ENCODE measurements around the gene TMEM205. TPM values are rescaled to one million over a fixed set of nuclear protein-coding genes. Genes with fewer than 3 reads are reported as not detected.

The TMEM205 gene
- total RNA-seq, 1 donor from 2014 or later, result 70.6 TPM

DNA sequence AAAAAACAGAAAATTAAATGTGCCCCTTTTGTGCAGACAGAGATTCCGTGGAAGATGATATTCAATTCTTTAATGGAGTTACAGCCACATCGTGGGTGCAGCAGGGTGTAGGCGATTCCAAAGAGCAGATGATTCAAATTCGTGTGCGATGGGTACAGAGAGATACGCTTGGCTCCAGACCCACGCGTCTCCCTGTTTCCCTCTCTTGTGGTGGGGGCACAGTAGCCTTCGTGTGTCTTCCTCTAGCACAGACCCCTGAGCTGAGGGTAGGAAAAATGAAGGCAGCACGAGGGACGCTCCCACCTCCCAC is 45.3 kb downstream of the TMEM205 start:
- TF ChIP-seq, protein P1, sequence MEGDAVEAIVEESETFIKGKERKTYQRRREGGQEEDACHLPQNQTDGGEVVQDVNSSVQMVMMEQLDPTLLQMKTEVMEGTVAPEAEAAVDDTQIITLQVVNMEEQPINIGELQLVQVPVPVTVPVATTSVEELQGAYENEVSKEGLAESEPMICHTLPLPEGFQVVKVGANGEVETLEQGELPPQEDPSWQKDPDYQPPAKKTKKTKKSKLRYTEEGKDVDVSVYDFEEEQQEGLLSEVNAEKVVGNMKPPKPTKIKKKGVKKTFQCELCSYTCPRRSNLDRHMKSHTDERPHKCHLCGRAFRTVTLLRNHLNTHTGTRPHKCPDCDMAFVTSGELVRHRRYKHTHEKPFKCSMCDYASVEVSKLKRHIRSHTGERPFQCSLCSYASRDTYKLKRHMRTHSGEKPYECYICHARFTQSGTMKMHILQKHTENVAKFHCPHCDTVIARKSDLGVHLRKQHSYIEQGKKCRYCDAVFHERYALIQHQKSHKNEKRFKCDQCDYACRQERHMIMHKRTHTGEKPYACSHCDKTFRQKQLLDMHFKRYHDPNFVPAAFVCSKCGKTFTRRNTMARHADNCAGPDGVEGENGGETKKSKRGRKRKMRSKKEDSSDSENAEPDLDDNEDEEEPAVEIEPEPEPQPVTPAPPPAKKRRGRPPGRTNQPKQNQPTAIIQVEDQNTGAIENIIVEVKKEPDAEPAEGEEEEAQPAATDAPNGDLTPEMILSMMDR (IDR thresholded peaks at IDR 0.05; ENCODE audit: insufficient read depth, low read length, severe bottlenecking), result no peak
- H3K36me3 ChIP-seq (ENCODE audit: control insufficient read depth, insufficient read depth, low read length), result no peaks in the 10 kb centered on the region
- no peak for DNase-seq (ENCODE audit: low read depth)
- no peak for FAIRE-seq
- H3K4me3 ChIP-seq (ENCODE audit: low read depth, low read length), result no peak overlapping the region
- no peaks in the 10 kb centered on the region for H3K27me3 ChIP-seq (ENCODE audit: control insufficient read depth, insufficient read depth, low read length)

DNA sequence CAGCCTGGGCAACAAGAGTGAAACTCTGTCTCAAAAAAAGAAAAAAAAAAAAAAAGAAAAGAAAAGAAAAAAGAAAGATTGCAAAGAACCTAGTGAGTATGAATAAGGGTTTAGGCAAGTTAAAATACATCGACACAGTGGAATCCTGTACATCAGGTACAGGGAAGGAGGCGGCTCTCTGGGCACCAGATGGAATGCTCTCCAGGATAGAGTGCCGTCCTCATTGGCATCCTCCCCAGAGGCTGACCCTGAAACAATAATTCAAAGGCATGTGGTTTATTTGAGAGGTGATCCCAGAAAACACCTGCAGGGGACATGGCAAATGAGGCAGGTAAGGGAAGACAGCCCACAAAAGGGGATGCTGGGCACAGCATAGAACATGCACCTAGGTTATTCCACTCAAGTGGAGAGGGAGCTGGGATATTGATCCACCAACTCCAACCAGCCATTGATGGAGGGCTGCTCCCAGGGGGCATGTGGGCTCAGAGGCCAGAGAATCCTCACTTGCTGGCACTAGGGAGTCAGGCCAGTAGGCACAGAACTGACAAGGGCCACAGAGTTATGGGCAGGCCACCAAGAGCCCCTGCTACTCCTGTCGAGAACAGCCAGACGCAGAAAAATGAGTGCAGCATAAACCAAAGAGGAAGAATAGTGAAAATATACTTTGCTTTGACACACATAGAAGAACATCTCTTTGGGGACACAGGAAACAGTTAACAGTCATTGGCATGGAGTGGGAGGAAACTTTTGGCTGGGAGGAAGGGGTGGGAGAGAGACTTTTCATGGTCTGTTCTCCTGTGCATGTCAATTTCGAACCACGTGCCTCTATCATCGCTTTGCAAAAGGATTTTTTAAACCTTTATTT is 45.9 kb downstream of the TMEM205 start:
- Histone ChIP-seq H3K4me3 (ENCODE audit: low read depth, low read length) (no peak overlapping the region), H3K27me3 (ENCODE audit: control insufficient read depth, insufficient read depth, low read length) (no peaks in the 10 kb centered on the region), H3K36me3 (ENCODE audit: control insufficient read depth, insufficient read depth, low read length) (no peaks in the 10 kb centered on the region)
- FAIRE-seq (no peak), DNase-seq (ENCODE audit: low read depth) (no peak)
- TF ChIP-seq, protein P1 (IDR thresholded peaks at IDR 0.05; ENCODE audit: insufficient read depth, low read length, severe bottlenecking), result no peak

- Histone ChIP-seq H3K4me3 (ENCODE audit: low read depth, low read length) (no peak overlapping the region), H3K27me3 (ENCODE audit: control insufficient read depth, insufficient read depth, low read length) (no peaks in the 10 kb centered on the region), H3K36me3 (ENCODE audit: control insufficient read depth, insufficient read depth, low read length) (no peaks in the 10 kb centered on the region)
- FAIRE-seq, result no peak
- DNase-seq (ENCODE audit: low read depth), result no peak
- TF ChIP-seq, protein P1 (IDR thresholded peaks at IDR 0.05; ENCODE audit: insufficient read depth, low read length, severe bottlenecking), result no peak
These were observed 49.8 kb downstream of the TMEM205 start for GRCh38 chr19:11296264-11296663.

GRCh38 chr19:11295665-11296245 is 50.3 kb downstream of the TMEM205 start, which contains the start of gene TSPAN16:
Gene TSPAN16 (plus strand): TSS chr19:11296160. CDS start chr19:11296298, 138 bp downstream.
- TF ChIP-seq, protein P1 (IDR thresholded peaks at IDR 0.05; ENCODE audit: insufficient read depth, low read length, severe bottlenecking), result peak; percentile 3
- DNase-seq (ENCODE audit: low read depth) (no peak), FAIRE-seq (no peak)
- Histone ChIP-seq H3K4me3 (ENCODE audit: low read depth, low read length) (no peak within 1 kb of the TSS), H3K36me3 (ENCODE audit: control insufficient read depth, insufficient read depth, low read length) (no peaks in the 10 kb centered on the region), H3K27me3 (ENCODE audit: control insufficient read depth, insufficient read depth, low read length) (no peaks in the 10 kb centered on the region)

- DNase-seq (ENCODE audit: low read depth) (no peak), FAIRE-seq (no peak)
- Histone ChIP-seq H3K4me3 (ENCODE audit: low read depth, low read length) (no peak overlapping the region), H3K36me3 (ENCODE audit: control insufficient read depth, insufficient read depth, low read length) (no peaks in the 10 kb centered on the region), H3K27me3 (ENCODE audit: control insufficient read depth, insufficient read depth, low read length) (no peaks in the 10 kb centered on the region)
- TF ChIP-seq, protein P1 (IDR thresholded peaks at IDR 0.05; ENCODE audit: insufficient read depth, low read length, severe bottlenecking), result no peak
These were observed 50.9 kb downstream of the TMEM205 start for GRCh38 chr19:11295180-11295579.
